Endothelial cell of umbilical vein (primary cell): ENCODE measurements around the gene ZNF17. TPM values are rescaled to one million over a fixed set of nuclear protein-coding genes. Genes with fewer than 3 reads are reported as not detected.

Experiments used
- BruUV-seq: library from RNA; stranded (reverse); fragments of 400-500 nt; replicated peaks from 2 replicates; lab custom pipeline; 2021; lab: Mats Ljungman, UMichigan
- CTCF ChIA-PET: fragments of 300-600, 350-600 bp; sonication (Branson Sonifier 250); formaldehyde crosslinking; loops from one replicate; lab custom pipeline; 2021; ENCODE audit warnings: antibody characterized with exemption, inconsistent platforms; lab: Charles Lee
- POLR2A ChIA-PET: fragments of 300-600, 350-600 bp; sonication (Branson Sonifier 250); formaldehyde crosslinking; loops from one replicate; lab custom pipeline; 2021; ENCODE audit warnings: antibody characterized with exemption, inconsistent platforms; lab: Charles Lee
- DNase-seq: peaks from one replicate; pipeline ENCODE4 v3.0.0-alpha.2; 2011; ENCODE audit warnings: low read depth, low spot score
- FAIRE-seq: peaks from 2 replicates; lab custom pipeline; 2011; peaks lifted over from hg19 to GRCh38; lab: Jason Lieb, UNC
- H2AFZ ChIP-seq: 2 replicates; pipeline ENCODE4 v1.6.0; 2012; ENCODE audit warnings: low read depth, low read length, control low read depth, inconsistent platforms
- H3K27ac ChIP-seq: 2 replicates; pipeline ENCODE4 v1.5.1; 2011; ENCODE audit warnings: low read depth, mild to moderate bottlenecking, control low read depth, low read length, moderate library complexity; ENCODE audit not compliant: insufficient read depth
- H3K27me3 ChIP-seq, 2 experiments: 2 replicates each; pipeline versions ENCODE4 v1.6.0 to v1.6.1; 2011; ENCODE audit warnings: low read length in 2 of 2, mixed read lengths in 1 of 2; ENCODE audit not compliant: control insufficient read depth in 2 of 2, insufficient read depth in 2 of 2
- H3K36me3 ChIP-seq, 2 experiments: 2 replicates in 1 of 2; 3 replicates in 1 of 2; pipeline ENCODE4 v1.5.1; 2011; ENCODE audit warnings: low read length in 2 of 2, mild to moderate bottlenecking in 1 of 2, moderate library complexity in 1 of 2; ENCODE audit not compliant: control insufficient read depth in 2 of 2, insufficient read depth in 2 of 2; ENCODE audit errors: extremely low read depth in 1 of 2
- H3K4me1 ChIP-seq: 3 replicates; pipeline ENCODE4 v1.5.1; 2011; ENCODE audit warnings: mild to moderate bottlenecking, low read length; ENCODE audit not compliant: control insufficient read depth, insufficient read depth; ENCODE audit errors: extremely low read depth
- H3K4me2 ChIP-seq: 2 replicates; pipeline ENCODE4 v1.6.1; 2011; ENCODE audit warnings: low read length, control low read depth, mixed read lengths; ENCODE audit not compliant: insufficient read depth
- H3K4me3 ChIP-seq, 3 experiments: fragments of 200-600 bp in 1 of 3; sonication (generic), shearing (Covaris generic) in 1 of 3; replicated peaks in 1 of 3; 2 replicates each; pipeline ENCODE4 v1.5.1; 2011 to 2016; ENCODE audit warnings: control low read depth in 3 of 3, low read length in 3 of 3, mild to moderate bottlenecking in 2 of 3, inconsistent platforms in 1 of 3, low read depth in 1 of 3, moderate library complexity in 1 of 3; ENCODE audit not compliant: insufficient read depth in 1 of 3
- H3K79me2 ChIP-seq: 2 replicates; pipeline ENCODE4 v1.6.0; 2012; ENCODE audit warnings: low read length, inconsistent platforms; ENCODE audit not compliant: control insufficient read depth, insufficient read depth
- H3K9ac ChIP-seq: replicated peaks from 2 replicates; pipeline ENCODE3; 2011; ENCODE audit warnings: low read length, control low read depth; ENCODE audit not compliant: insufficient read depth; ENCODE audit errors: extremely low read depth
- H3K9me1 ChIP-seq: replicated peaks from 3 replicates; pipeline ENCODE4 v1.6.0; 2011; ENCODE audit warnings: mild to moderate bottlenecking, low read length; ENCODE audit not compliant: control insufficient read depth, insufficient read depth; ENCODE audit errors: extremely low read depth
- H3K9me3 ChIP-seq: replicated peaks from 2 replicates; pipeline ENCODE4 v1.5.1; 2012; ENCODE audit warnings: low read length, inconsistent platforms; ENCODE audit not compliant: control insufficient read depth, insufficient read depth
- H4K20me1 ChIP-seq: replicated peaks from 2 replicates; pipeline ENCODE3; 2011; ENCODE audit warnings: mild to moderate bottlenecking, low read length; ENCODE audit not compliant: control insufficient read depth, insufficient read depth; ENCODE audit errors: extremely low read depth
- FOS ChIP-seq: IDR thresholded peaks from 2 replicates; pipeline ENCODE4 v1.6.1; 2011; ENCODE audit warnings: mild to moderate bottlenecking, low read length, moderate library complexity, borderline replicate concordance; ENCODE audit not compliant: insufficient read depth
- GATA2 ChIP-seq: IDR thresholded peaks from 2 replicates; pipeline ENCODE4 v1.7.0; 2011; ENCODE audit warnings: low read depth, mild to moderate bottlenecking, moderate library complexity, mixed read lengths, low read length; ENCODE audit not compliant: insufficient read length, insufficient read depth
- JUN ChIP-seq: IDR thresholded peaks from 2 replicates; pipeline ENCODE4 v1.6.1; 2011; ENCODE audit warnings: borderline replicate concordance, low read depth; ENCODE audit not compliant: insufficient read length, insufficient read depth
- MYC ChIP-seq: IDR thresholded peaks from one replicate; pipeline ENCODE4 v1.6.1; 2011; ENCODE audit warnings: mild to moderate bottlenecking, low read depth, low read length
- POLR2A ChIP-seq: IDR thresholded peaks from 2 replicates; pipeline ENCODE4 v1.6.1; 2012; ENCODE audit warnings: low read depth, mild to moderate bottlenecking, control low read depth, low read length
- POLR2AphosphoS5 ChIP-seq: IDR thresholded peaks from 2 replicates; pipeline ENCODE4 v1.6.1; 2012; ENCODE audit warnings: low read depth, mild to moderate bottlenecking, control low read depth, low read length, moderate library complexity; ENCODE audit not compliant: insufficient read depth
- dilution Hi-C: fragments of 300-500 bp; cut with MboI; formaldehyde crosslinking; loops from one replicate; pipeline ENCODE4 v1.15.0; 2019; ENCODE audit warnings: low sequenced_read_pairs; ENCODE audit not compliant: extremely low pct_ligation_motif_present
- intact Hi-C: fragments of 100-400 bp; cut with micrococcal nuclease; formaldehyde crosslinking; loops from one replicate; pipeline ENCODE4 v1.10.0; 2022
- polyA plus RNA-seq, 4 experiments: library from polyadenylated mRNA; depleted of rRNA in 3 of 4; stranded (reverse) in 3 of 4; unstranded in 1 of 4; fragments of >200 nt; gene quantifications; 2 replicates each; pipeline versions ENCODE4 v1.2.1 to v1.2.3, GENCODE V29; 2011 to 2012; ENCODE audit warnings: missing spikeins in 1 of 4
- total RNA-seq: library from RNA; stranded (reverse); gene quantifications from 2 replicates; pipeline ENCODE4 v1.2.3, GENCODE V29; 2021
- TF ChIP-seq, protein P1 (sequence below), 2 donors: IDR thresholded peaks; 1 replicate in 1 of 2; 2 replicates in 1 of 2; pipeline ENCODE4 v1.5.1; 2011; ENCODE audit warnings: low read length in 2 of 2, mild to moderate bottlenecking in 2 of 2, moderate library complexity in 2 of 2, control low read depth in 1 of 2, inconsistent platforms in 1 of 2, low read depth in 1 of 2; ENCODE audit not compliant: insufficient read depth in 1 of 2; ENCODE audit errors: extremely low read depth in 1 of 2
- TF ChIP-seq, protein P2 (sequence below): IDR thresholded peaks from 2 replicates; pipeline ENCODE4 v1.6.1; 2011; ENCODE audit not compliant: insufficient read depth, insufficient read length

The ZNF17 gene
- total and polyA plus RNA-seq, 2 donors (not counting 3 experiments of a cell fraction or from before 2014, with no cell fraction given), result 2.4 to 6.4 TPM

GRCh38 chr19:57395710-57396109, 15.3 kb upstream of the ZNF17 start:
- no peaks in the 10 kb centered on the region for H3K79me2 ChIP-seq
- no peaks in the 10 kb centered on the region for H4K20me1 ChIP-seq
- POLR2A ChIA-PET, result no interaction called here
- H3K4me3 ChIP-seq, result no peak overlapping the region
- no peaks in the 10 kb centered on the region for H3K9me1 ChIP-seq
- H3K9ac ChIP-seq, result no peak overlapping the region
- H3K4me1 ChIP-seq, result peaks cover under 1% of the 10 kb centered on the region
- dilution Hi-C loops (no loop called here), intact Hi-C loops (no loop called here)
- no peak overlapping the region for H2AFZ ChIP-seq
- CTCF ChIA-PET, result no interaction called here
- H3K36me3 ChIP-seq, result peaks cover 3 to 25% of the 10 kb centered on the region in 2 experiments
- H3K27ac ChIP-seq, result no peak overlapping the region
- no peak for TF ChIP-seq FOS
- no peak for TF ChIP-seq JUN
- TF ChIP-seq MYC, result no peak
- TF ChIP-seq, protein P1, sequence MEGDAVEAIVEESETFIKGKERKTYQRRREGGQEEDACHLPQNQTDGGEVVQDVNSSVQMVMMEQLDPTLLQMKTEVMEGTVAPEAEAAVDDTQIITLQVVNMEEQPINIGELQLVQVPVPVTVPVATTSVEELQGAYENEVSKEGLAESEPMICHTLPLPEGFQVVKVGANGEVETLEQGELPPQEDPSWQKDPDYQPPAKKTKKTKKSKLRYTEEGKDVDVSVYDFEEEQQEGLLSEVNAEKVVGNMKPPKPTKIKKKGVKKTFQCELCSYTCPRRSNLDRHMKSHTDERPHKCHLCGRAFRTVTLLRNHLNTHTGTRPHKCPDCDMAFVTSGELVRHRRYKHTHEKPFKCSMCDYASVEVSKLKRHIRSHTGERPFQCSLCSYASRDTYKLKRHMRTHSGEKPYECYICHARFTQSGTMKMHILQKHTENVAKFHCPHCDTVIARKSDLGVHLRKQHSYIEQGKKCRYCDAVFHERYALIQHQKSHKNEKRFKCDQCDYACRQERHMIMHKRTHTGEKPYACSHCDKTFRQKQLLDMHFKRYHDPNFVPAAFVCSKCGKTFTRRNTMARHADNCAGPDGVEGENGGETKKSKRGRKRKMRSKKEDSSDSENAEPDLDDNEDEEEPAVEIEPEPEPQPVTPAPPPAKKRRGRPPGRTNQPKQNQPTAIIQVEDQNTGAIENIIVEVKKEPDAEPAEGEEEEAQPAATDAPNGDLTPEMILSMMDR (IDR thresholded peaks at IDR 0.05; ENCODE audit: extremely low read depth in 1 of 2, insufficient read depth in 1 of 2, low read depth in 1 of 2, low read length in 2 of 2), result no peak
- TF ChIP-seq, protein P2, sequence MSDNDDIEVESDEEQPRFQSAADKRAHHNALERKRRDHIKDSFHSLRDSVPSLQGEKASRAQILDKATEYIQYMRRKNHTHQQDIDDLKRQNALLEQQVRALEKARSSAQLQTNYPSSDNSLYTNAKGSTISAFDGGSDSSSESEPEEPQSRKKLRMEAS, result no peak
- no peak for TF ChIP-seq GATA2
- TF ChIP-seq POLR2A, result no peak
- no peak for TF ChIP-seq POLR2AphosphoS5
- FAIRE-seq (no peak), DNase-seq (no peak)
- H3K27me3 ChIP-seq, result no peaks in the 10 kb centered on the region
- BruUV-seq, result no TSS peak
- no peak overlapping the region for H3K4me2 ChIP-seq
- H3K9me3 ChIP-seq, result peaks cover 7% of the 10 kb centered on the region
